GM21825 (cell line): ENCODE data around the gene DET1.
A peak's percentile ranks its signal among the peaks of the same experiment; 100 is the strongest.
"Not testable (repeated sequence)": the region's sequence is repeated elsewhere in the genome, so short reads cannot be mapped to it uniquely, and the experiment has no call there.

Experiments
- ATAC-seq: cut with Tn5 transposase; IDR thresholded peaks from one replicate; pipeline ENCODE4 v1.9.1; 2021; ENCODE audit warnings: mild to moderate bottlenecking, moderate library complexity; ENCODE audit not compliant: unreplicated experiment

The DET1 gene

DNA sequence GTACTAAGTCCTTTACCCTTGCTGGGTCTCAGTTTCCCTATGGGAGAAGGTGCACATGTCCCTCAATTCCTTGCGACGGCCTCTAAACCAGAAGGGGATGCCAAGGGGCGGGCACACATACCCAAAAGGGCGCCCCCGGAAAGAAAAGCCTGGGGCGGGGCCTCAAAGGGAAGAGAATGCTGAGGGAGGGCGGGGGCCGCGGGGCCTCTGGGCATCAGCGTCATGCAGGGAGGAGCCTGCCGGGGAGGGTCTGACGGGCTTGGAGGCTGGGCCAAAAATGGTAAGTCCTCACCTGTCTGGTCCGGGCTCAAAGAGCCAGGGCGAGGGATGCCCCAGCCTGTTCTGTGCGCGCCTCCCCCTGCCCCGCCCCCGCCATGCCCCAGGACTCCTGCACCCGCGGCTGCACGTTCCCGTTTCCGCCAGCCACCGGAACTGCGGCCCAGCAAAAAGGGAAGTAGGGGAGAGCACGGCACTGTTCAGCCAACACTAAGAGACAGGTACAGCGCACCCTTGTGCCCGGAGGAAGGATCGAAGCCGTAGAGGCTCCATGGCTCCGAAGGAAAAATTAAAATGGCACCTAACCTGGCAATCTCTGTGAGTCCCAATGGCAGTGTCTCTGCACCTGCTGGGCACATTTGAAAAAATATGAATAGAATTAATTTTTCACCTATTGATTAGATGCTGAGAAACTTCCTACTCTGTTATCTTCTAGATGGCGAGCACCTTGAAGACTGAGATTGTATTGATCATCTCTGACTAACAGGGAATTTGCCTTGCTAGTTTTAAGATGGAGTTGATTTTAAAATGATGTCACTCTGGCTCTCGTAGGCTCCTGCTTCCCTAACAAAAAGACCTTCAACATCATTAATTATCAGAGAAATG, at the start of gene DET1:
Gene DET1 (minus strand): TSS at position 434 of the 882 bp plus-strand sequence. CDS start 14,976 bp downstream, outside the sequence.
- peak; percentile 98 for ATAC-seq

DNA sequence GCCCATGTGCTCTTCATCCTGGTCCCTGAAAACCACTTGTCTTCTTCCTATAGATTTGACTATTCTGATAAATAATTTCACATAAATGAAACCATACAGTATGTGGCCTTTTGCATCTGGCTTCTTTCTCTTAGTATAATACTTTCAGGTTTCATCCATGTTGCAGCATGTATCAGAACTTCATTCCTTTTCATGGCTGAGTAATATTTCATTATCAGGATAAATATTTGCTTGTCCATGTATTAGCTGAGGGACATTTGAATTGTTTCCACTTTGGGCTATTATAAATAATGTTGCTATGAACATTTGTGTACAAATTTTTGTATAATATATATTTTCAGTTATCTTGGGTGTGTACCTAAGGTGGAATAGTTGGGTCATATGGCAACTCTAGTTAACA, 44.9 kb upstream of the DET1 start:
- no peak for ATAC-seq

DNA sequence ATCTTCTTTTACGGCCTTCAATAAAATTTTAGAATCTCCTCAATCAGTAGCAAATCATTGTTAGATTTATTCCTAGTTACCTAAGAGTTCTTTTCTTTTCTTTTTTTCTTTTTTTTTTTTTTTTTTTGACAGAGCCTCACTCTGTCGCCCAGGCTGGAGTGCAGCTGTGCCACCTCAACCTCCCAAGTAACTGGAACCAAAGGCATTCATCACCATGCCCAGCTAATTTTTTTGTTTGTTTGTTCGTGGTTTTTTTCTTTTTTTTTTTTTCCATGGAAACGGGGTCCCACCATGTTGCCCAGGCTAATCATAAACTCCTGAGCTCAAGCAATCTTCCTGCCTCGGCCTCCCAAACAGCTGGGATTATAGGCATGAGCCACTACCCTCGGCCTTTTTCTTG, 44.3 kb upstream of the DET1 start:
- no peak for ATAC-seq

DNA sequence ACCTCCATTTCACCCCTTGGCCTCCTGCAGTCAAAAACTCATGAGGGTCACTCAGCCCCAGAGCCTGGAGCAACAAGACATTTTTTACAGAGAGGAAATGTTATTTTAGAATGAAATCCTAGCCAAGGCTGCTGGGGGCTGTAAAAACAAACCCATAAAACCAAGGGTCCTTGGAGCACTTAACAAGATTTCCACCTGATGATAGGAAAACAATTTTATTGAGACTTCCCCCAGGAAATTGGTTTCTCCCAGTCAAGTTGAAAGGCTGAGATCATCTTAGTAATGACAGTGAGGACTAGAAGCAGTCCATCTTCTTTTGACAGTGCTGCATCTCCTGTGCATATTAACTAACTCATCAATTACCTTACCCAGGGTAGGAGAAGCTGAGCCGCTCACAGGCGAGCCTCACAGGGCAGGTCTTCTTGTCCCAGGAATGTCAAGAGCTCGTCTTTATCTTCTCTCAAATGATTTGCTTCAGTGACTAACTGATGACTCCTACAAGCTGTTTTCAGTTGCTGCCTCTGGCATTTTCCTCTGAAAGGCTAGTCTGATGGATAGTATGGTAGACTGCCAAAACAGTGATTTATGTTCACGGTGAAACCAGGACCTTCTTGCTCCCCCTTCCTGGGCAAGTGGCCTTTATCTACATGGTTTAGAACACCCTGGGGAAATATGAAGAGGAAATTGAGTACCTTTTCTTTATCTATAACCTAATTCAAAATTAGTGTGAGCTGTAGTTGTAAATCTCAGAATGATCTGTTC, 40.1 kb upstream of the DET1 start:
- no peak for ATAC-seq

DNA sequence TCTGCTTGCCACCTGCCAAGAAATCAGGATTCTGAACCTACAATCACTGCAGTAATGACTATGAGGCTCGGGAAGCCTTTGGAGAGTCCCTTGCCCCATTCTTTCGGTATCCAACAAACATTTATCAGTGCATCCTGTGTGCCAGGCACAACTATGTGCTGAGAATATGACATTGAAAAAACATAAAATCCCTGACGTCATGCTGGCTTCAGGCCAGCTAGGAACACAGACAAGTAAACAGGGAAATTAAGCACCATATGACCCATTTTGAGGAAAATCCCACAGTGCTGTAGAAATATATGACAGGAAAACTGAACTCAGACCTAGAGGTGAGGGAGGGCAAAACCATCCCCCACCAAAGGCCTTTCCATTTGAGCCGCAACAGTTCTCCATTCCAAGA, 34.1 kb upstream of the DET1 start:
- no peak for ATAC-seq

DNA sequence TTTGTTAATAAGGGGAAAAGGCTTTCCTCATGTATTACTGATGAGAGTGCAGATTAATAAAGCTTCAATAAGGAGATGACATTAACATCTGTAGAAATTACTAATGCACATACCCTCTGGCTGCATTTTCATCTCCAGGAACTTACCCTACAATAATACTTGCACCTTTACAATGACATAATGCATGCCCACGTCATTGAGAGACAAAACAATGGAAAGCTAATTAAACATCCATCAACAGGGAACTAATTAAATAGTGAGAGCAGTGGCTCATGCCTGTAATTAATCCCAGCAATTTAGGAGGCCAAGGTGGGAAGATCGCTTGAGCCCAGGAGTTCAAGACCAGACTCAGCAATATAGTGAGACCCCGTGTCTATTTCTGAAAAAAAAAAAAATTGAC, 32.8 kb upstream of the DET1 start:
- no peak for ATAC-seq

DNA sequence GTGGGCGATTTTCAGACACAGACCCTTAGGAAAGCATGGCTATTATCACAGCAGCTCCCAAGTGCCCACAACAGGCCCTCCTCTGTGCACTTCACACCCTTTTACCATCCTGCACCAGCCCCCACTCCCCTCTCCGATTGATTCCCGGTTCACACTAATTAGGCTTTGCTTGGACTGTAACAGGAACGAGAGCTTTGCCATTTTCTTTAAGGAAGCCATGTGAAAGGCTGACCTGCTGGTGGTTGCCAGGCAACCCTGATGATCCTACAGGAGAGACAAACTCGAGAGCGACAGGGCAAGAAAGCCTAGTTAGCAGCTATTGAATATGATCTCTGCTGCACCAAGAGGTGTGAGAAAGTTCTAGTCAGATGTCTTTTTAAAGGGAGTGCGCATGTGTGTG, 28.2 kb upstream of the DET1 start:
- no peak for ATAC-seq

DNA sequence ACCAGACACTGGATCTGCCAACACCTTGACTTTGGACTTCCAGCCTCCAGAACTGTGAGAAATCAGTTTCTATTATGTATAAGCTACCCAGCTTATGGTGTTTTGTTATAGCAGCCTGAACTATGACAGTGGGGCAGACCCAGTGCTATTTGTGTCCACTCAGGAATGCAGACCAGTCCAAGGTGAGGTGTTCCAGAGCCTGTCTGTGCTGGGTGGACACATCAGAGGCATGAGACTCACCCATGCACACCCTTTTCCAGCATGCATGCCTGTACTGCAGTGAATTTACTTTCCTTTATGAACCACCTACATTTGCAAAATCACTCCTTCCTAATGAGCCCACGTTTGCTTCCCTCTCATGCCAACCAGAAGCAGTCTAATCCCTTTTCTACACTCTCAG, 27.6 kb upstream of the DET1 start:
- no peak for ATAC-seq

DNA sequence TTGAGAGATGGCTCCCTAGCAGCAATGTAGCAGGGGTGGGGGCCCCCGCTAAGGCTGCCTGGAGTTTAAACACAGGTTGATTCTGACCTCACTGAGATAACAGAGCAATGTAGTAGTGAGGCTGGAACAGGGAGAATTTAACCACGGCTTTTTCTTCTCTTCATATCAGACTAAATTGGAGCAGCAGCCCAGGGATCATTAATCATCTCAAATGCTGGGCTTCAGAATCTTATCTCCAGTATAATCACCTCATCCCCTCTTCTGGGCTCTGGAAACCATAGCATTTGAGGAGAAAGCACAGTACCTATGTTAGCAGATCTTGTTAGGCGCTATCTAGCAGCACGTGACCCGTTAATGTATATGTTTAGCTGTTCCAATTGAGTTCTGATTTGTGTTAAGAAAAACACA, 25.4 kb upstream of the DET1 start:
- ATAC-seq, result no peak

DNA sequence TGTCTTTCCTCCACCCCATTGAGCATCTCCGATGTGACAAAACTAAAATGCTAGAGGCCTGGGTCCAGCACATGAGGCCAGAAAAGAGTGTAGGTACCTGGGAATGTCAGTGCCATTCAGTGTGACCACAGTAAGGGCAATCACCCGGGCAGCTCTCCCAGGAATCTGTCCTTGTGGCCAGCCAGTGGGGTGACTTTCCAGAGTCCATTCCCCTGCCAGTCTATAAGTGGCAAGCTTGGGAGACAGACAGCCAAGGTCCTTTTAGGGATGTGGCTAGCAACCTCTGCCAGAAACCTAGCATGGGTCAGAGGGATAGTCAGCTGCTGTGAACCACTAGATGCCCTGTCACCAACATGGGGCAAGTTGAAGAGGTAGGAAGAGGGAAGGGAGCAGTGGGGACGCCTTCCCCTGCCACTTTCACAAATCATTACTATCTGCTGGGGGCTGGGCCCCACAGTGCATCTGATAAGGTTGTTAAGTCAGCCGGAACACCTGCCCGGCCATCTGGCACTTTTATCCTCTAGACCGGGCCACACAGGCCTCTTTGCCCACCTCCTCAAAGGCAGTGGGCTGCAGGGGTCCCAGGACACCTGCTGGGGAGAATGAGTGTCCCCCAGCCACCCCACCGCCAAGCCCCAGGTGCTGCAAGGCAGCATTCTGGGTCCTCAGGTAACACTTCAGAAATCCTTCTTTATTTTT, 24.8 kb upstream of the DET1 start:
- no peak for ATAC-seq

DNA sequence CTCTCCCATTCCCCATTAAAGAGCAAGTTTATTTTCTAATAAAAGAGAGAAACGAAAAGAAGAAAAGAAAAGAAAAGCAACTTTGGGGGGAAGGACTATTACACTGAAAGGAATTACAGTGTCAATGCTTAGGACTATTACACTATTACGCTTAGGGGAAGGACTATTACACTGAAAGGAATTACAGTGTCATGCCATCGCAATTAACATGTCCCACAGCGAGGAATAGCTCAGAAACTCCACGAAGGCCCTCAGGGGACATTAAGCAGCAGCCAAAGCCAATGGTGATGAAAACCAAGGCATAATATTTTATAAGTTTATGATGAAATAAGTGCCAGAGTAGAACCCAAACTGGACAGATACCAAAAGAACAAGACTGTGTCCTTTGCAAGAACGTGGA, 22.1 kb upstream of the DET1 start:
- no peak for ATAC-seq

DNA sequence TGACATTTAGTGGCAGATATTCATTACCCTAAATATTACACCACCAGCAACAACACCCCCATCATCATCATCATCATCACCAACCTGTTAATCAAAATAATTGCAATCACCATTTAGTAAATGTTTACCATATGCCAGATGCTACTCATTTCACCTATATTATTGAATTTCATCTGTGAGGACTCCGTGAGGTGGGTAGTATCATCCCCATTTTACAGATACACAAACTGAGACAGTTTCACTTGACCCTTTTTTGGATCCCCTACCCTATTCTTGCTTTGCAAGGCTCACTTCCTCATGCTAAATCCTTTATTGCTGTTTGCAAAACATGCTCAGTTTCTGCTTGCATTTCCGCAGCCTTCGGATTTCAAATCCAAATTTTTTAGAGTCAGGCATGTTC, 18.3 kb upstream of the DET1 start:
- no peak for ATAC-seq

DNA sequence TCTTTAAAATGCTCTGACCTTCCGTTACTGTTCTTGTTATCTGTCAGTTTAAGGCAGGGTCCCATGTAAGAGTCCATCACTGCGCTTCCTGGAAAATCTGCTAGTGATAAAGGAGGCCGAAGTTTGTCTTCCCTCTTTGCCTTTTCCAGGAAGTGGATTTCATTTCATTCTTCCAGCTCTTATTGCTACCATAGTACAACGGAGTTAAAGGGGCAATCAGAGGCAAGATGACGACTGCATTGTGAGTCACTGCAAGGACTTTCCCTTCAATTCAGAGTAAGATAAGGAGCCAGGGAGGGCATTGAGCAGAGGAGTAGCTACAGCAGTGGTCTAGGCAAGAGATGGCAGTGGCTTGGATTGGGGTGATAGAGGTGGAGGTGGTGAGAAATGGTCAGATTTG, 17.2 kb upstream of the DET1 start:
- ATAC-seq, result no peak

DNA sequence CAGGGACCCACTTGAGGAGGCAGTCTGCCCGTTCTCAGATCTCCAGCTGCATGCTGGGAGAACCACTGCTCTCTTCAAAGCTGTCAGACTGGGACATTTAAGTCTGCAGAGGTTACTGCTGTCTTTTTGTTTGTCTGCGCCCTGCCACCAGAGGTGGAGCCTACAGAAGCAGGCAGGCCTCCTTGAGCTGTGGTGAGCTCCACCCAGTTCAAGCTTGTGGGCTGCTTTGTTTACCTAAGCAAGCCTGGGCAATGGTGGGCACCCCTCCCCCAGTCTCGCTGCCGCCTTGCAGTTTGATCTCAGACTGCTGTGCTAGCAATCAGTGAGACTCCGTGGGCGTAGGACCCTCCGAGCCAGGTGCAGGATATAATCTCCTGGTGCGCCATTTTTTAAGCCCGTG, 13.1 kb upstream of the DET1 start:
- not testable (repeated sequence) for ATAC-seq

DNA sequence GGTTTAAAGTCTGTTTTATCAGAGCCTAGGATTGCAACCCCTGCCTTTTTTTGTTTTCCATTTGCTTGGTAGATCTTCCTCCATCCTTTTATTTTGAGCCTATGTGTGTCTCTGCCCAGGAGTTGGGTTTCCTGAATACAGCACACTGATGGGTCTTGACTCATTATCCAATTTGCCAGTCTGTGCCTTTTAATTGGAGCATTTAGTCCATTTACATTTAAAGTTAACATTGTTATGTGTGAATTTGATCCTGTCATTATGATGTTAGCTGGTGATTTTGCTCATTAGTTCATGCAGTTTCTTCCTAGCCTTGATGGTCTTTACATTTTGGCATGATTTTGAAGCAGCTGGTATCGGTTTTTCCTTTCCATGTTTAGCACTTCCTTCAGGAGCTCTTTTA, 11.5 kb upstream of the DET1 start:
- not testable (repeated sequence) for ATAC-seq

DNA sequence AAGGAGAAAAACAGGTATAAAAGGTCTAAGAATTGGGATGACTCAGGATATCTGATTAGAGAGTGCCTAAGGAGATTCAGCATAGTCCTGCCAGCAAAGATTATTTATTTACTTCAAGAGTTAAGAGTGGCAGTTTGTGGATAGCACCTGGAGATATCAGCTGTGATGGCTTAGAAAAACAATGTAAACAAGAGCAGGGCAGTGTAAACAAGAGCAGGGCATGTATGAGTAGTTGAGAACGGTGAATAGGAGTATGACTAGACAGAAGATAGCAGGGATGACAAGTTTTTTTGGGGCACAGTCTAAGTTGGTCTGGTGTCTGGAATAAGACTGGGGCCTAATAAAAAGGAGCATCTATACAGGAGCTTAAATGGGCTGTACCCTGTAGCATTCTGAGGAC, 1.5 kb upstream of the DET1 start:
- ATAC-seq, result not testable (repeated sequence)

DNA sequence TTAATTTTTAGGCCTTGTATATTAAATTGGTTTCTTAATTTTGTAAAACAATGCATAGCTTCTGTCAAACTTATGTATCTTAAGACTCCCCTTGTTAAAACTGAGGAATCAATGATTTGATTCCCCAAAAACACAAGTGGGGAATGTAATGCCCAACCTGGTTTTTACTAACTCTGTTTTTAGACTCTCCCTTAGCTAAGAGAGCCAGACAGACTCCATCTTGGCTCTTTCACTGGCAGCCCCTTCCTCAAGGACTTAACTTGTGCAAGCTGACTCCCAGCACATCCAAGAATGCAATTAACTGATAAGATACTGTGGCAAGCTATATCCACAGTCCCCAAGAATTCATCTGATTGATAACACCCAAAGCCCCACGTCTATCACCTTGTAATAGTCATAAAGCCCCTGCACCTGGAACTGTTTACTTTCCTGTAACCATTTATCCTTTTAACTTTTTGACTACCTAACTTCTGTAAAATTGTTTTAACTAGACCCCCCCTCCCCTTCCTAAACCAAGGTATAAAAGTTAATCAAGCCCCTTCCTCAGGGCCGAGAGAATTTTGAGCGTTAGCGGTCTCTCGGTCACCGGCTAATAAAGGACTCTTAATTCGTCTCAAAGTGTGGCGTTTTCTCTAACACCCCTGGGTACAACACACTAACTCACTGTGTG, 768 bp downstream of the DET1 start:
- ATAC-seq, result not testable (repeated sequence)

DNA sequence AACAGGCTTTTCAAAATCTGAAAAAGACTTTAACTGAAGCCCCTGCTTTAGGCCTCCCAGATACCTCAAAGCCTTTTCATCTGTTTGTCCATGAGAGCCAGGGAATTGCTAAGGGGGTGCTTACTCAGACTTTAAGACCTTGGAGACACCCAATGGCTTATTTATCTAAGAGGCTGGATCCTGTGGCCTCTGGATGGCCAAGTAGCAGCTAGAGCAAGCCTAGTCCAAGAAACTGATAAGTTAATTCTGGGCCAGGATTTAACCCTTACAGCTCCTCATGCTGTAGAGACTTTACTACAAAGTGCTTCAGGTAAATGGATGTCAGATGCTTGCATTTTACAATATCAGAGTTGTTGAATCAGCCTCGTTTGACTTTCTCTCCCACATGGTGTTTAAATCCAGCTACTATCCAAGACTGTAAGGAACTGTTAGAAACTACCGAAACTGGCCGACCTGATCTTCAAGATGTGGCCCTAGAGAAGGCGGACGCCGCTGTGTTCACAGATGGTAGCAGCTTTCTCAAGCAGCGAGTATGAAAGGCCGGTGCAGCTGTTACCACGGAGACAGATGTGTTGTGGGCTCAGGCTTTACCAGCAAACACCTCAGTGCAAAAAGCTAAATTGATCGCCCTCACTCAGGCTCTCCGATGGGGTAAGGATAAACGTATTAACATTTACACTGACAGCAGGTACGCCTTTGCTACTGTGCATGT, 3.3 kb downstream of the DET1 start:
- ATAC-seq, result no peak

DNA sequence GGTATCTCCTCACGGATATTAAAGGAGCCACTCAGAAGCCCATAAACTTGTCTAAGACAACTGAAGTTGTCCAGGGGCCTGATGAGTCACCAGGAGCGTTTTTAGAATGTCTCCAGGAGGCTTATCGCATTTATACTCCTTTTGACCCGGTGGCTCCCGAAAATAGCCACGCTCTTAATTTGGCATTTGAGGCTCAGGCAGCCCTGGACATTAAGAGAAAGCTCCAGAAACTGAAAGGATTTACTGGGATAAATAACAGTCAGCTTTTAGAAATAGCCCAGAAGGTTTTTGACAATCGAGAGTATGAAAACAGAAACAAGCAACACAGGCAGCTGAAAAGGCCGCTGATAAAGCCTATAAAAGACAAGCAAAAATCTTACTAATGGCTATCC, 4.1 kb downstream of the DET1 start:
- ATAC-seq, result no peak

DNA sequence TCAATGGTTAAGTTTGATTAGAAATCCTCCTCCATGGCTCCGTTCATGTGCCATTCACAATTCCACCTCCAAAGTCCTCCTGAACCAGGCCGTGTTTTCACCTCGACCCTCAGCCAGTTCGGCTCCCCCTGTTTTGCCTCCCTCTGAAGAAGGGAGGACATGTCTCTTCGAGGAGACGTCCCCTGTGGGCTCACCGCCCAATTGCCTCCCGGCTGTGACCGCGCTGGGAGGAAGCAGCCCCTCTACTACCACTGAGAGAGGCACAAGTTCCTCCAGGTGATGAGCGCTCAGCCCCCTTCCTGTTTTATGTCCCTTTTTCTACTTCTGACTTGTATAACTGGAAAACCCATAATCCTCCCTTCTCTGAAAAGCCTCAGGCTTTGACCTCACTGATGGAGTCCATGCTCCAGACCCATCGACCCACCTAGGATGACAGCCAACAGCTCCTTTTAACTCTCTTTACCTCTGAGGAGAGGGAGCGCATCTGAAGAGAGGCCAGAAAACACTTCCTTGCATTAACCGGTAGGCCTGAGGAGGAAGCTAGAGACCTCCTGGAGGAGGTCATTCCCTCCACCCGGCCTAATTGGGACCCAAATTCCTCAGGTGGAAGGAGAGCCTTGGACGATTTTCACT, 4.7 kb downstream of the DET1 start:
- ATAC-seq, result no peak
